HuH-7.5 (cell line): Measurements from ENCODE around the gene ELOA.
A peak's percentile ranks its signal among the peaks of the same experiment; 100 is the strongest.
"Not testable (repeated sequence)": the region's sequence is repeated elsewhere in the genome, so short reads cannot be mapped to it uniquely, and the experiment has no call there.

ENCODE experiments used
- DNase-seq: peaks from one replicate; pipeline ENCODE4 v3.0.0; 2011; ENCODE audit warnings: low spot score

Gene ELOA

GRCh38 chr1:23784846-23785245, 41.6 kb downstream of the ELOA start:
- DNase-seq, result no peak

- no peak for DNase-seq
These were observed 44.4 kb downstream of the ELOA start for GRCh38 chr1:23787701-23788100.

GRCh38 chr1:23788695-23789094, 45.4 kb downstream of the ELOA start:
- no peak for DNase-seq

- DNase-seq, result peak; percentile 92
These were observed 47.6 kb downstream of the ELOA start, which contains the start of gene LYPLA2 for GRCh38 chr1:23790696-23791515. TSS of gene LYPLA2 (plus strand) at chr1:23791145. CDS start at chr1:23792683, 1,538 bp downstream.

GRCh38 chr1:23791516-23792047, 48.3 kb downstream of the ELOA start:
- DNase-seq, result peak; percentile 67

GRCh38 chr1:23792151-23792945, 49.1 kb downstream of the ELOA start:
- no peak for DNase-seq

GRCh38 chr1:23793018-23793781, 49.9 kb downstream of the ELOA start:
- DNase-seq, result no peak

GRCh38 chr1:23793861-23794731, 50.8 kb downstream of the ELOA start:
- no peak for DNase-seq

- not testable (repeated sequence) for DNase-seq
These were observed 51.5 kb downstream of the ELOA start for GRCh38 chr1:23794732-23795182.

- DNase-seq, result no peak
These were observed 52.6 kb downstream of the ELOA start for GRCh38 chr1:23795676-23796465.

- DNase-seq, result no peak
These were observed 53.4 kb downstream of the ELOA start for GRCh38 chr1:23796466-23797271.

- DNase-seq, result no peak
These were observed 54.5 kb downstream of the ELOA start for GRCh38 chr1:23797478-23798448.

GRCh38 chr1:23798662-23799142, 55.4 kb downstream of the ELOA start:
- DNase-seq, result no peak

- DNase-seq, result no peak
These were observed 55.9 kb downstream of the ELOA start for GRCh38 chr1:23799255-23799569.

GRCh38 chr1:23799570-23800399, 56.5 kb downstream of the ELOA start:
- DNase-seq, result peak; percentile 78

GRCh38 chr1:23800400-23801337, 57.4 kb downstream of the ELOA start, which contains the start of gene GALE:
TSS of gene GALE (minus strand) at chr1:23800754. CDS start at chr1:23799007, 1,747 bp downstream.
- DNase-seq, result peak; percentile 96
